LNCaP clone FGC (cell line): ENCODE measurements around the gene WDR1.

Experiments
- DNase-seq: peaks from one replicate; pipeline ENCODE4 v3.0.0-alpha.2; 2011; ENCODE audit warnings: low read depth
- H3K4me3 ChIP-seq: 2 replicates; pipeline ENCODE4 v1.5.1; 2011; ENCODE audit warnings: mild to moderate bottlenecking, low read depth, low read length, control low read depth
- CTCF ChIP-seq: IDR thresholded peaks from 2 replicates; pipeline ENCODE4 v1.5.1; 2012; ENCODE audit warnings: mild to moderate bottlenecking; ENCODE audit not compliant: control insufficient read depth, insufficient read depth; ENCODE audit errors: extremely low read depth

The WDR1 gene

GRCh38 chr4:10102474-10103332 lies 13.9 kb downstream of the WDR1 start:
- H3K4me3 ChIP-seq: no peak overlapping the region
- no peak for TF ChIP-seq CTCF
- no peak for DNase-seq

DNA sequence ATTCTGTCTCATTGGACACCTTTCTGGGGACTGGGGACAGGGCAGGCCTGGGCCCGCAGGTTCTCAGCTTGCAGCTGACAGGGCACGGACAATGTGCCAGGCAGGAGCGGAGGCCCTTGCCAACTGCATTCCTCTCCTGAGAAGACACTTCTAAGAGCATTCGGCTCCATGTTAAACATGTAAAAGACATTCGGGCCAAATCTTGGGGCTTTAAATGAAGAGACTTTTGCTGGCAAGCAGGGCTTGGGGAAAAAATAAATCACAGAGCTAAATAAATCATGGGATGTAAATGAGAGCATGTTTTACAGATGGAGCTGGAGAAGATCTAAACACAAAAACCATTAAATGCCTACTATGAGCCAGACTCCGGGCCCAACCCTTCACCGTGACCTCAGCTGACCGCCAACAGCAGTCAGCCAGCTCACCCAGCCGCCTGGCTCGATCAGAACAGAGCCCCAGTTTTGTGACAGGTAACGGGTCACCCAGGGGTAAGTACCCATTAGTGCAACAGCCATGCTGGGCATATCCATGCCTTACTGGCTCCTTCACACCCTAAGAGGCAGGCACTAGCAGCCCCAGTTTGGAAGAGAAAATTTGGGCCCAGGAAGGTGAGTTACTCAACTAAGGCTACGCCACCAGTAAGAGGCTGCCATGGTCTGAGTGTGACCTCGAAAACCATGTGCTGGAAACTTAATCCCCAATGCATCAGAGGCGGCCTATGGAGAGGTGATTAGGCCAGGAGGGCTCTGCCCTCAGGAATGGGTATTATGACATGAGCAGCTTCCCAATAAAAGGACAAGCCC lies 14.7 kb downstream of the WDR1 start:
- no peak overlapping the region for H3K4me3 ChIP-seq
- TF ChIP-seq CTCF: no peak

GRCh38 chr4:10100734-10101216 lies 15.8 kb downstream of the WDR1 start:
- no peak overlapping the region for H3K4me3 ChIP-seq
- DNase-seq: no peak
- no peak for TF ChIP-seq CTCF

More for the DNA sequence above, 14.7 kb downstream of the WDR1 start:
- no peak for DNase-seq

DNA sequence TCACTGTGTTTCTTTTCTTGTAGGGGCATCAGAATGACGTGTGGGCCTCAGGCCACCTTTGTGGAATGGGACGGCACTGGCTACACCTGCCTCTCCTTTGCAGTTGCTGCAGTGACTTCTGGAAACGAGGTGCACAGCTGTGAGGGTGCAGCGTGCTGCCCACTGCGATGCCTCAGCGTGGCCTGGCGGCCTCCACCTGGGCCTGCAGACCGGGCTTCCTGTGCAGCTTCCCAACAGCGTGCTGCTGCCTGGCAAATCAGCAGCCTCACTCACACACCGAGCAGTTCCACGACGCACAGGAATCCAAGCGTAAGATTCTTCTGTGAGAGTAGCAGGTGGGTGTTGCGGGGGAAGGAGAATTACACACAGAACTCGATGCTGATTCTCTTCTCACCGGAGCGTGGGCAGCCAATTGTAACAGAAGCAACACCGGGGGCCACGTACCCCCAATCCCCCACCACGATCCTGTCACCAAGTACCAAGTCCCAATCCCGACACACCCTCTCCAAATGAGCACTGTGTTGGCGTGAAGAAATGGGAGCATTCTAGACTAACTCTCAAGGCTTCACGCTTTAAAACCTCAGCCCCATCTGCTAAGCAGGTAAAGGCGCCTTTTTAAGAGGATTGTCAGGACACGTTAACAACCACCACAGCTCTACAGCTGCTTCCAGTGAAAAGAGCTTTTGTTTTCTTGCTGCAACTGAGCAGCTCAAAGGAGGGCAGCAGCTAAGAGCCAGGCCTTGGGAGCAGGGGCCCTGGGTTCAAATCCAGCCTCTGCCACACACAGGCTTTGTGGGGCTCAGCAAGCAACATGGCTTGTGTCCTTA lies 16.9 kb downstream of the WDR1 start:
- no peak for DNase-seq
- no peak for TF ChIP-seq CTCF
- no peak overlapping the region for H3K4me3 ChIP-seq

DNA sequence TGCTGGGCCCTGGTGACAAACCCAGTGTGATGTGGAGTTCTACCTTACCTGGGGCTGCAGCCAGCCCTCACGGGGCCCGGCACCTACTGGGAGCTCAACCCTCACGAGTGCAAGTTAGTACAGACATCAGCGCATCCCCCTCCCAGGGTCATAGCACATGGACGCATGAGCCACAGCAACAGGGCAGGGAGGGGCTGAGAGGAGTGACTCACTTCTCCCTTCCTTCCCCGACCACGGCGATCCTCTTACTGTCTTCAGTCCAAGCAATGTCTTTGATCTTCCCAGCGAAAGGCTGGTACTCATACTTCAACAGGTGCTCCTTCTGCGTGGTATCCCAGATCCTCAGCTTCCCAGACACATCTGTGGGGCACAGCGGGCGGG lies 17.8 kb downstream of the WDR1 start:
- TF ChIP-seq CTCF: no peak
- no peak for DNase-seq
- no peak overlapping the region for H3K4me3 ChIP-seq

- no peak for TF ChIP-seq CTCF
- no peak overlapping the region for H3K4me3 ChIP-seq
- no peak for DNase-seq
These were observed 18.5 kb downstream of the WDR1 start for GRCh38 chr4:10097906-10098779.
